HG03108 (cell line): ENCODE measurements around the gene HDAC4.
"Not testable (repeated sequence)": the region's sequence is repeated elsewhere in the genome, so short reads cannot be mapped to it uniquely, and the experiment has no call there.

Experiments used
- ATAC-seq: cut with Tn5 transposase; IDR thresholded peaks from one replicate; pipeline ENCODE4 v1.9.1; 2021; ENCODE audit warnings: moderate library complexity; ENCODE audit not compliant: unreplicated experiment

Gene HDAC4

GRCh38 chr2:239085201-239085992 lies 315.4 kb downstream of the HDAC4 start:
- no peak for ATAC-seq

DNA sequence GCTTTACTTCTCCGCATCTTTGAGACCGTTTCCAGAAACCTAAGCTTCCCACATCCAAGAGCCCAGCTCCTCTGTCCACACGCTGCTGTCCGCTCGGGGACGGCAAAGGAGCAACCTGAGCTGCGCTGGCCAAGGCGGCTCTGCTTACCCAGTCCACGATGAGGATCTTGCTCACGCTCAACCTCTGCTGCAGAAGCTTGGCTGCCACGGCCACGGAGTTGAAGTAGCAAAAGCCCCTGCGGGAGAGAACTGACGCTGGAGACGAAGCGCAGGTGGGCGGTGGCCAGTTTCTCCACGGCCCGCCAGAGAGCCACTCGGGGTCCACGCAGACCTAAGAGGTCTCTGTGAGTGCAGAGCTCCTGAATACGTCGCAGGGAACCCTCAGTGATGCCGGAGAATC lies 316.8 kb downstream of the HDAC4 start:
- ATAC-seq = no peak

GRCh38 chr2:239082425-239082824 lies 318.4 kb downstream of the HDAC4 start:
- no peak for ATAC-seq

DNA sequence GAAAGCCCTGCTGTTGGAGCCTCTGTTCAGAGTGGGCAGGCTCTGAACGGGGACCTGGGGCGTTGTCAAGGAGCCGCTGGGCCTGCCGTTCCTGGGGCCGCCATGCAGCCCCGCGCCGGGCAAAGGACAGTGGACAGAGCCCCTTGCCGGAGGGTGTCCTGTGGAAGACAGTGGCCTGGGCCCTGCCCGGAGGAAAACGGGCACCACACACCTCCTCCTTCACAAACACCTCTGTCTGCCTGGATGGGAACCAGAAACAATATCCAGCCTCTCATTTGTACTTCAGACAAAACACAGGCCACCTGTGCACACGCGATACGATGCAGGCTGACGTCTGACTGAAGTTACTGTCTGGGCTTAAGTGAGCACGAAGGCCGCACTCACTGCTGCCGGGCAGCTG lies 319.2 kb downstream of the HDAC4 start:
- ATAC-seq = no peak

DNA sequence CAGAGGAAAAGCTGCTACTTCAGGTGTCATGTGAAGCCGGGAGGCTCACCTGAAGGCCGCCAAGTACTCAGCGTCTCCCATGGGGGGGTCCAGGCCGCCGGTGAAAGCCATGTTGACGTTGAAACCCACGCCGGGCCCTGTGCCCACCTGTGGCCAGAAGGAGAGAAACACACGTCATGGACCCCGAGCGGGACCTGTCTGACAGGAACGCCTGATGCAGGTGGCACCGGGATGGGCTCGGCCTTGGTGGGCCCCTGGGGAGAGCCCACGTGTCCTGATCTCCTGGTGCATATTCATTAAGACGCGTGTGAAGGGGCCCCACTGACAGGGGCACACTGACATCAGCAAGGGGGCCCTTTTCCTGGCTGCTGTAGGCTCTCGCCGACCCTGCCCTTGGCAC lies 319.8 kb downstream of the HDAC4 start:
- ATAC-seq = no peak

GRCh38 chr2:239079671-239080294 lies 321.0 kb downstream of the HDAC4 start:
- no peak for ATAC-seq

DNA sequence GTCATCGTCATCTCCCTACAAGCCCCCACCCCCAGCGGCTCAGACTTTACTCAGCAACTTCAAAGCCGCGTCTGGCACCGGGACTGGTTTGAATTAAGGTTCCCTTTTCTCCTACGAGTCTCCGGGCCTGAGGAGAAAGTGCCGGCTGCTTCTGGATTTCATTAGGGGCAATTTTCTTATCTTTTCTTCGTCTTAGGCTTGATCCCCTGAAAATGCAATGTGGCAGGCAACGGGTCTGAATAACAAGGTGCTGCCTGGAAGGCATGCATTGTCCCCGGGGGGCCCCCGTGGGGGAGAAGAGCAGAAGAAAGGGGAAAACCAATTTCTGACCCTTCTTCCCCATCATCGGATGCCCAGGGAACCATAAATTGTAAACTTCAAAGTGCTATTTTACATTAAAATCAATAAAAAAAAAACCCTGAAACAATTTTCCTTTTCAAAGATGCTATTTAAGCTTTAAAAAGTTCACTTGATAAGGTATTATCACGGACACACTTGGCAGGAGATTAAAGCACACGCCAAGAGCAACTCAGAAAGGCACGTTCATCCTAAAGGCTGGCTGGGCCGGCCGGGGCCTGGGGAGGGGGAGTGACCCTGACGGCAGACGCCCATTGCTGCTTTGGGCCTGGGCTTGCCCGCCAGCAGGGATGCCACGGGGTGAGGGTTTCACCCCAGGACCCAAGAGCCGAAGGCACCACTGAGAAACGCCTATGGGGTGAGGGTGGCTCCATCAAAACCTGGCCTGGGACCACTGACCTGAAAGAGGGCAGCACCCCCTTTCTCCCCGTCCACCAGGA lies 322.5 kb downstream of the HDAC4 start:
- ATAC-seq = no peak

DNA sequence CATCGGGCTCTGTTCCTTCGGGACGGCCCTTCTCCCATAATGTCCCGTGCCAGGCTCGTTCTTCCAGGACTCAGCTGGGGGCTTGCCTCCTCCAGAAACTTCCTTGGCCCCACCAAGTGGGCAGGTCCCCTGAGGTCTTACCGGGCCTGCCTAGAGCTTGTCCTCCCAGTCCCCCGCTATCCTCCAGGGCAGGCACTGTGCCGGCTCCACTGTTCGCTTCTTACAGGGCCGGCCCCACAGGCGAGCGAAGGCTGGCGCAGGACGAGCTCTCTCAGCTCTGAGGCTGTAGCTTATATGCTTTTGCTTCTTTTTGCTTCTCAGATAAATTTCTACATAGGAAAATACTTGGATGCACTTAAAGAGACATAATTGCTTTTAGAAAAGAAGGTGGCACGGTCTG lies 323.6 kb downstream of the HDAC4 start:
- ATAC-seq = no peak

GRCh38 chr2:239075918-239076758 lies 324.7 kb downstream of the HDAC4 start:
- ATAC-seq = no peak

GRCh38 chr2:239073745-239074530 lies 326.9 kb downstream of the HDAC4 start:
- ATAC-seq = no peak

- no peak for ATAC-seq
Measured at GRCh38 chr2:239073270-239073669, 327.6 kb downstream of the HDAC4 start.

DNA sequence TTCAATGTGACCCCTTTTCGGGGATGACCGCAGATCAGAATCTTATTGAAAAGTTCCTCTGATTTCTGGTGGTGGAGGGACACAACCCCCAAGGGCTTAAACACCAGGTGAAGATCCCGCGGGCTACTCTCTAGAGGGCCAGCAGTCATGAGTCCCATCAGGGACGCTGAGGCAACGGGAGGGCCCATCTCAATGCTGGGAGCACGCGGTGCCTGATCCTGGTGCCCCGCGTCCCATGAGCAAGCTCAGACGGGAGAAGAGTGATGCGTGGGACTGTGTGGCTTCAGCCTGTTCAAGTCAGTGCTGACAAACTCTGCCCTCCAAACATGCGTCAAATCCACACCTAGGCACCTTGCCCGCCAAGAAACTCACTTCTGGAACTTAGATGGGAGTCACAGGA lies 328.0 kb downstream of the HDAC4 start:
- ATAC-seq = no peak

- ATAC-seq = no peak
Measured at GRCh38 chr2:239070466-239070865, 330.4 kb downstream of the HDAC4 start.

DNA sequence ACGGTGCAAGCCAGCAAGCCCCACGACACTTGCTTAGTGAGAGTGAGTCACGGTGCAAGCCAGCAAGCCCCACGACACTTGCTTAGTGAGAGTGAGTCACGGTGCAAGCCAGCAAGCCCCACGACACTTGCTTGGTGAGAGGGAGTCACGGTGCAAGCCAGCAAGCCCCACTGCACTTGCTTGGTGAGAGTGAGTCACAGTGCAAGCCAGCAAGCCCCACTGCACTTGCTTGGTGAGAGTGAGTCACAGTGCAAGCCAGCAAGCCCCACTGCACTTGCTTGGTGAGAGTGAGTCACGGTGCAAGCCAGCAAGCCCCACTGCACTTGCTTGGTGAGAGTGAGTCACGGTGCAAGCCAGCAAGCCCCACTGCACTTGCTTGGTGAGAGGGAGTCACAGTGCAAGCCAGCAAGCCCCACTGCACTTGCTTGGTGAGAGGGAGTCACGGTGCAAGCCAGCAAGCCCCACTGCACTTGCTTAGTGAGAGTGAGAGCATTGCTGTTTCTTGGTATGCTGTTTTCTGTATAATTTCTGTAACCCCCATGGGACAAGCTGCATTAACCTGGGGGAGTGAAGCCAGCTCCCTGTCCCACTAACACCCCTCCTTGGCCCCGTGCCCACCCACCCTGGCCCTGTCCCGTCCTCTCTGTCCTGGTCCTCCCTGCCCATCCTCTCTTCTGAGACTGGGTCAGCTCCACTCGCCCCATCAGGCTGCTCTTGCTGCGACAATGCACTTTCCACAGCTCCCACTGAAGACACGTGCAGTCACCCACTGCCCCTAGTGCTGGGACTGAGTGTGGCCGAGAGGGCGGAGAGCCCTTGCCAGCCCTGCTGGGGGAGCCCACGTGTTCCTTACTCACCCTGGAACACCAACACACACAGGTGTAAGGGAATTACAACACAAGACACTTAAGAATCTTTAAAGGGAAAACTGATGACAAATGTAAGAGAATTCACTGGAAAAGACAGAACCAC lies 331.2 kb downstream of the HDAC4 start:
- ATAC-seq = not testable (repeated sequence)

DNA sequence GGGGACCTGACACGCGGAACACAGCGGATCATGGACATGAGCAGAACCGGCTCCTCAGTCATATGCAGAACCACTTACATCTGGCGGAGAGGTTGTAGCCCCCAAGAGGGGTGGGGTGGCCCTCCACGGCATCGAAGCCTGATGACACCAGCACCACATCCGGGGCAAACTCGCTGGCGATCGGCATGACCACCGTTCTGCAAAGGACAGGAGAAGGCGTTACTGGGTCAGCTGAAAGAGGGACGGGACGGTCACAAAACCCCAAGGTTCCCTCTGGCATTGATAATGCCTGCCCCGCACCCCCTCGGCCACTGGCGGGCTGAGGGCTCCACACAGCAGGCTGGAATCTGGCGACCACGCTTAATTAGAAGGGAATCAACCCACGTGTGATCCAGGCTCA lies 332.4 kb downstream of the HDAC4 start:
- ATAC-seq = no peak

DNA sequence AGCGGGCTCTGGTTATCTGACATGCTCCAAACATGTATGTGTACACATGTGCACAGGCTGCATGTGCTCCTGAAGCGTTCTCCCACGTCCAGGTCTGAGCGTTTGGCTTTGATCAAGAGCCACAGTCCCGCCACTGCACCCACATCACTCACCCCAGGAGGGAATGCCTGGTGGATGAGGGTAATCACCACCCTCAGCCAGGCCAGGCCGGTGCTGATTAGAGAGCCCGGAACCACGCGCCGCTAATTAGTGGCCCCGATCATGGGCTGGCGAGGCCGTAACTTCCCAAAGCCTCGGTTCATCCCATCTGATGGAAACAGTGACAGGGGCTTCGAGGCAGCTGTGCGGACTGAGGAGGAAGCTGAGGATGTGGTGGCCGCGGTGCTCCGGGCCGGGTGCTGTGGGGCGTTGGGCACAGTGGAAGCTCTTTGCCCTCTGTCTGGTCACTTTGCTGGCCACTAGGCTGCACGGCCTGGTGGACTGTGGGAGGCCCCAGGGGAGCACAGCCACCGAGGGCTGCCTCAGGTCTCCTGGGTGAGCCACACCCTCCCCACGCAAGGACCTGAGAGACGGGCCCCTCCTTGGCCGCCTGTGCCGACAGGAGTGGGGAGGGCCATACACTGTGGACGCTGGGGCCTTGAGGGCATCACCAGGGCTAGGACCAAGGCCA lies 333.5 kb downstream of the HDAC4 start:
- no peak for ATAC-seq

DNA sequence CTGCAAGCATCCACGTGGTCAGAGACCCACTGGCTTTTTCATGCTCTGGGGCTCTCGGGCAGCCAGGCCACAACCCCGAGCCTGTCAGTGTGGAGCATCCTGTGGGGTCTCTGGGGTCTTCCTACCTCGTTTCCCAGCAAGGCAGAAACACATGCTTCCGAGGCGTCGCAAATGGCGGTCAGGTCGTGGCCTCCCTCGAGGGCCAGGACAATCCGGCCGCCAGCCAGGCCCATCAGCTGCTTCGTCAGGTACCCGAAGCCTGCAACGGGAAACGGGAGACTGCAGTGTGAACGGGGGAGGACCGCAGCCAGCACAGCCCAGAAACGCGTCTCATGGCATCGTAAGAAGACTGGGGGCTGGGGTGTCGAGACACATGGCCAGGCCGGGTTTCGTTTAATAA lies 334.2 kb downstream of the HDAC4 start:
- ATAC-seq = no peak

GRCh38 chr2:239065962-239066361 lies 334.9 kb downstream of the HDAC4 start:
- no peak for ATAC-seq
